IPS DF 19.7 (cell line): ENCODE measurements around the gene YKT6.
"Not testable (repeated sequence)": the region's sequence is repeated elsewhere in the genome, so short reads cannot be mapped to it uniquely, and the experiment has no call there.

Experiments
- DNase-seq: peaks from one replicate; pipeline ENCODE4 v3.0.0-alpha.2; 2013; ENCODE audit warnings: low read depth, low spot score

The YKT6 gene

GRCh38 chr7:44172352-44172751 is 28.4 kb upstream of the YKT6 start:
- no peak for DNase-seq

GRCh38 chr7:44172803-44173424 is 27.9 kb upstream of the YKT6 start:
- DNase-seq = no peak

GRCh38 chr7:44173911-44174693 is 26.7 kb upstream of the YKT6 start:
- no peak for DNase-seq

GRCh38 chr7:44174694-44174948 is 26.2 kb upstream of the YKT6 start:
- DNase-seq = not testable (repeated sequence)

GRCh38 chr7:44175730-44176129 is 25.0 kb upstream of the YKT6 start:
- DNase-seq = no peak

DNA sequence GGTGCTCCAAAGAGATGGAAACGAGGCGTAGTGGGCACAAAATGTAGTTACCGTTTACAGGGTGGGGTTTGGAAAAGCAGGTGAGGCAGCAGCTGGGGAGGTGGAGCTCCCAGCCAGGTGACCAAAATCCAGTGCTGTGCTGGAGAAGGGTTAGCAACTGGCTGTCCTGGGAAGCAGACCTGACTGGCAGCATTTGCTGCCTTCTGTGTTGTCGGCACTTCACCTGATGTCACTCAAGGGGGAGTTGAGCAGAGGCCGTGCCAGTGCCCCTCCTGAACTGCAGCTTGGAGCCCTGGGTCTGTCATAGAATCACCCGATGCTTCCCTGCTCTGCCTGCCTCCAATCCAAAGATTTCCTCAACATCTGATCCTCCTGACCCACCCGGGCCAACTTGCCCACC is 24.3 kb upstream of the YKT6 start:
- DNase-seq = no peak

- no peak for DNase-seq
These were observed 23.1 kb upstream of the YKT6 start for GRCh38 chr7:44177570-44178131.

GRCh38 chr7:44180631-44181030 is 20.1 kb upstream of the YKT6 start:
- no peak for DNase-seq

- DNase-seq = no peak
These were observed 18.0 kb upstream of the YKT6 start for GRCh38 chr7:44182827-44183226.

DNA sequence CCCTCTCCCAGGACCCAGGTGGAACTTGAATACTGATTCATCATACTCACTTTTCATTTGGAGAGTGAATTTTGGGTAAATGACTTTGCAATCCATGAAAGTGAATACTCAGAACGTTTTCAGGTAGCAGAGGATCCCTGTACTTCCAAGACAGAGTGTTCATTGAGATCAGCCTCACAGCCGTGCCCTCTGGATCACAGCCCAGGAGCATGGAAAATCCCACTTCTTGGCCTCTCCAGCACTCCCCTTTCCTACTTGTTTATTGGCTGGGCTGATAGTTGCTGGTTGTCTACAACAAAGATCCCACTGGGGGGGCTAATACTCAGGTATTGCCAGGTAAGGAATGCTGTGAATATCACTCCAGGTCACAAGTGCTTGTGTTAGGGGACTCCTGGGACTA is 17.4 kb upstream of the YKT6 start:
- DNase-seq = no peak

DNA sequence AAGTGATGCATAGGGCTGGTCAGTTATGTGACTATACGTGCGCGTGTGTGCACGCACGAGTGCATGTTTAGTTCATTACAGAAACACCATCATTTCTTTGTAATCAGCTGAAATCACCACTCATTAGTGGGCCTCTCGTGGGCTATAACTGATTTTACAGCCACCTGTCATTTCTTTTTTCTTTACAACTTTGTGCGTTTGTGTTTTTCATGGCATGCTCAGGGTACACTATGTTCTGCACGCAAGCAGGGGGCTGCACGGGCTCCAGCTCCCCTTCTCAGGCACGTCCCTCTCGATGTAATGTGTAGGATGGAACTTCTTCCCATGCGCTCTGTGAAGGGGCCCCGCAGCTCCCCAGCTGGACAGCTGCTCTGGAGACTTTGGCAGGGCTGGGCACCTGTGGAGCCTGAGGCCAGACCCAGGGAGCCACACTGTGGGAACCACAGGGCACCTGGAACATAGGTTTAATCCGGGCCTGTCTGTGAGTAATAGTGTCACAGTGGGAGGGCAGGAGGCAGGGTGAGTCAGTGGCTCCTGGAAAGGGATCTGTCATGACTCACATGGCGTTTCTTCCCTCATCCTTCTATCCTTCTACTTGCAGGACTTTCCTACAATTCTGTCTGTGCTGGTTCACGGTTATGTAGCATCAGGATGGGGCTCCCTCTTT is 16.4 kb upstream of the YKT6 start:
- DNase-seq = no peak

GRCh38 chr7:44184873-44185446 is 15.8 kb upstream of the YKT6 start:
- DNase-seq = no peak

GRCh38 chr7:44185729-44186128 is 15.0 kb upstream of the YKT6 start:
- no peak for DNase-seq

DNA sequence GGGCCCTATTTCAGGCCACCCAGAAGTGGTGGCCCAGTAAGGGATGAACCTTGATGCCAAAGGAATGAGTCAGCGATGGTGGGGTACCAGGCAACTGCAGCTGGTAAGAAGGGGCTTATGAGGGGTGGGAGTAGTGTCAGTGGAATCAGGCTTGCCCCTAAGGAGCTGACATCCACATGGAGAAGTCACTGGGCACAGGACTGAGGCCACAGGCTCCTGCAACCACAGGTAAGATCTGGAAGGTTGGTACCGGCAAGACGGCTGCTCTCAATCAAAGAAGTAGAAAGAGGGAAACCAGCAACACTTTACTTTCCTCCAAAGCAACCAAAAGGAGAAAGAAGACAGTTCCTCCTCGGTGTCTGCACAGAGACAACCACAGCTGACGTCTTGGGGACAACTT is 14.0 kb upstream of the YKT6 start:
- no peak for DNase-seq

DNA sequence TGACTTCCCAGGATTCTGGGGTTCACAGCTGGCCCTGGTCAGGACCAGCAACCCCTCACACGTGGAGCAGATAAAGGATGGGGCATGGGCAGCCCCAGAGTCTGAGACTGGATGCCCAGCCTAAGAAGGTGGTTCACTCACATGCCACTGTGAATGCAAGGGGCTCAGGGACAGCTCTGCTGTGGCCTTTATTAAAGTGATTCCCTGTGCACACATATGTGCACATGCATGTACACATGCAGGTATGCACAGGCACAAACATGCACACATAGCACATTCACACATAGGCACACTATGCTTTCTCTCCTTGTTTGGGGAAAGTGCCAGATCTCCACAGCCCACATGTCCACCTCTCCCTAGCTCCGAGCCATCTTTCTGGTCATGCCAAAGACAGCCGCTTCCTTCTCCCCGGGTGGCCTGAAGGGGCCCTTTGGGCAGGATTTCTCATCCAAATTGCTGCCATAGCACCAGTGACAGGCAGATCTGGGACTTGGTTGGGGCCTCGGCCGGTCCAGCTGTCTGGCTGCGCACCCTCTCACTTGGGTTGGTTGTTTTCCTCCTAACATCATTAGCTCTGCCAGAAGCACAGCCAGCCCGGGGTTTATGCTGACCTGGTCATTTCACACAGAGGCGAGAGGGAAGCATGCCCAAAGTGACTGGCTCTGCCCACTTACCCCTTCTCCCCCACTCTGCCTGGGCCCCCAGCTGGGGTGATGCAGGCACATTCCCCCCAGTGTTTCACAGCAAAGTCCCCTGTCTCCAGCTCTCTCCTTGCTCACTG is 13.0 kb upstream of the YKT6 start:
- no peak for DNase-seq

- no peak for DNase-seq
These were observed 12.1 kb upstream of the YKT6 start for GRCh38 chr7:44188480-44189225.

- DNase-seq = no peak
These were observed 11.3 kb upstream of the YKT6 start, which contains the start of gene GCK for GRCh38 chr7:44189286-44189992. GCK (minus strand) TSS chr7:44189439; CDS start chr7:44188953, 486 bp downstream.

DNA sequence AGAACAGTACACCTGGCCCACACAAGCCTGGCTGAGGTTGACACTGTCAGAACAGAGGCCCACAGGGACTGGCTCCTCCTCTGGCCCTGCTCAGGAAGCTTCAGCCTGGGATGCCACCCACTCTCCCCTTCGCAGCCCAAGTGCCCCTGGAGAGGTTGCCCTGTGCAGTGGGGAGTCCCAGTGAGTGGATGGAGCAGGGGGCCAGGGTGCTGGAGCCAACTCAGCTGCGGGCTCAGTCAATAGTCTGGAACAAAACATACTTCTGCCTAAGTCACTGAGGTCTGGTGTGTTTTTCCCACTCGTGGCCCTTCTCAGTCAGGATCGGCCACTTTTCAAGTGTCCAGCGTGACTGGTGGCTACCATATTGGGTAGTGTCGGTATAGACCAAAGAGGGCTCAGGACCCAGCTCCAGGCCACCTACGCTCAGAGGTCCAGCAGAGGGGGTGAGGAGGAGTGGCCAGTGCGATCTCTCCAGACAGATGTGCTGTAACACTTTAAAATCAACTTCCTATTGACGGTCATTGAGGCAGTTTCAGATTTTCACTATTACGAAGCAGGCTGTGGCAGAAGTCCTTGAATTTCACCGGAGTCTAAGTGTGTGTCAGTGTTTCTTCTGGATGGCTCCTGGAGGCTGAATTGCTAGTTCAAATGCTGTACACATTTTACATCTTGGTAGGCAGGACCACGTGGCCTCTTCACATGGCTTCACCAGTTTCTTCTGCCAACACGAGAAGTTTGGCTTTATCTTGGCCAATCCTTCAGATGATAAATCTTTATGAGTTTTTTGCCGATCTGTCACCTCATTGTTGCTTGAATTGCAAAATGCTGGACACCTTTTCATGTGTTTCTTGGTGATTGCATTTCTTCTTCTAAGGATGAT is 10.5 kb upstream of the YKT6 start:
- DNase-seq = no peak

- no peak for DNase-seq
These were observed 9.6 kb upstream of the YKT6 start for GRCh38 chr7:44191171-44191570.
